Progenitor cell of endocrine pancreas (in vitro differentiated cells): ENCODE results near the gene CENATAC. TPM values are rescaled to one million over a fixed set of nuclear protein-coding genes. Genes with fewer than 3 reads are reported as not detected.

ENCODE experiments used
- DNase-seq: peaks from one replicate; pipeline ENCODE4 v3.0.0; 2021; ENCODE audit warnings: low spot score; ENCODE audit not compliant: unreplicated experiment
- H3K27ac Mint-ChIP-seq: 2 replicates; pipeline ENCODE4 v1.8.0; 2021; ENCODE audit warnings: mild to moderate bottlenecking, moderate library complexity, mixed read lengths
- H3K27me3 Mint-ChIP-seq: 2 replicates; pipeline ENCODE4 v1.8.0; 2021; ENCODE audit warnings: mixed read lengths
- H3K36me3 Mint-ChIP-seq: 2 replicates; pipeline ENCODE4 v1.8.0; 2022; ENCODE audit warnings: mixed read lengths; ENCODE audit not compliant: insufficient read depth
- H3K4me1 Mint-ChIP-seq: 2 replicates; pipeline ENCODE4 v1.8.0; 2021; ENCODE audit warnings: low read depth, mixed read lengths
- H3K4me3 Mint-ChIP-seq: 2 replicates; pipeline ENCODE4 v1.8.0; 2021; ENCODE audit warnings: low read depth, mild to moderate bottlenecking, moderate library complexity, mixed read lengths
- H3K9me3 Mint-ChIP-seq: 2 replicates; pipeline ENCODE4 v1.8.0; 2021; ENCODE audit warnings: low read depth, mixed read lengths
- total RNA-seq: library from RNA; stranded (reverse); gene quantifications from 2 replicates; pipeline ENCODE4 v1.2.1, GENCODE V29; 2021
- TF ChIP-seq, protein P1 (sequence below): fragments of 200-600 bp; sonication (generic); IDR thresholded peaks from one replicate; pipeline ENCODE4 v1.5.0; 2021; ENCODE audit warnings: antibody characterized with exemption, mild to moderate bottlenecking; ENCODE audit not compliant: unreplicated experiment

The CENATAC gene
- total RNA-seq, 1 donor from 2014 or later: 56.5 TPM

DNA sequence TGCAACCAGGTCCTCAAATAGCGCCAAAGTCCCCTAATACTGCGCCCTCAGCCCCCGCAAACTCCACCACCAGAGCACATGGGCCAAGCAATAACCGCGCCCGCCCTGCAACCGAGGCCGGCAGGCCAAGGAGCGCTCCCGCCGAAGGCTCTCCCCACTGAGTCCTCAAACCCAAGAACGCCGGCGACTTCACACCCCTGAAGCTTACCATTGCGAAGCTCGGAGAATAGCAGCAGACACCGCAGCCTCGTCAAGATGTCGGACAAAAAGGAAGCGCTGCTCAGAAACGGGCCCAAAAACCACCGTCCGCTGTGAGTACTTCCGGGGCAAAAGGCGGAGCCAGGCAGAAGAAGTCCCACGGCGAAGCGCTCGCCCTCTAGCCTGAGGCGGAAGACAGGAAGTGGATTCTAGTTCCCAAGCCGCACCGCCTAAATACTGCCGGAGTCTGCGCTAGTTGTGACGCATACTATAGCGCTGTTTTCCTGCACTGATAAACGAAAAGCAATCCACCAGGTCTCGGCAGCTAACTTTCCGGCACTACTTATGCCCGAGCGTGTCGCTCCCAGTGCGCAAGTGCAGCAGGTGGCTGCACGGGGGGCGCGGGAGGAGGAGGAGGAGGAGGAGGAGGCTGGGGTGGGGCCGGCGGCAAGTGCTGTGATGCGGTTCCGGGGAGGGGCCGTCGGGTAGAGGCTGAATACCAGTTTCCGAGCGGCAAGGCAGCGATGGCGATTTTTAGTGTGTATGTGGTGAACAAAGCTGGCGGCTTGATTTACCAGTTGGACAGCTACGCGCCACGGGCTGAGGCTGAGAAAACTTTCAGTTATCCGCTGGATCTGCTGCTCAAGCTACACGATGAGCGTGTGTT is 20.4 kb downstream of the CENATAC start, which contains the start of the genes RPS25 and TRAPPC4:
TSS of gene RPS25 (minus strand) at position 270 of the 865 bp plus-strand sequence. CDS start at position 211, 59 bp downstream.
TSS of gene TRAPPC4 (plus strand) at position 693 of the 865 bp plus-strand sequence. CDS start at position 723, 30 bp downstream.
- no peaks in the 10 kb centered on the region for H3K27me3 Mint-ChIP-seq
- peaks cover 28% of the 10 kb centered on the region for H3K36me3 Mint-ChIP-seq
- TF ChIP-seq, protein P1, sequence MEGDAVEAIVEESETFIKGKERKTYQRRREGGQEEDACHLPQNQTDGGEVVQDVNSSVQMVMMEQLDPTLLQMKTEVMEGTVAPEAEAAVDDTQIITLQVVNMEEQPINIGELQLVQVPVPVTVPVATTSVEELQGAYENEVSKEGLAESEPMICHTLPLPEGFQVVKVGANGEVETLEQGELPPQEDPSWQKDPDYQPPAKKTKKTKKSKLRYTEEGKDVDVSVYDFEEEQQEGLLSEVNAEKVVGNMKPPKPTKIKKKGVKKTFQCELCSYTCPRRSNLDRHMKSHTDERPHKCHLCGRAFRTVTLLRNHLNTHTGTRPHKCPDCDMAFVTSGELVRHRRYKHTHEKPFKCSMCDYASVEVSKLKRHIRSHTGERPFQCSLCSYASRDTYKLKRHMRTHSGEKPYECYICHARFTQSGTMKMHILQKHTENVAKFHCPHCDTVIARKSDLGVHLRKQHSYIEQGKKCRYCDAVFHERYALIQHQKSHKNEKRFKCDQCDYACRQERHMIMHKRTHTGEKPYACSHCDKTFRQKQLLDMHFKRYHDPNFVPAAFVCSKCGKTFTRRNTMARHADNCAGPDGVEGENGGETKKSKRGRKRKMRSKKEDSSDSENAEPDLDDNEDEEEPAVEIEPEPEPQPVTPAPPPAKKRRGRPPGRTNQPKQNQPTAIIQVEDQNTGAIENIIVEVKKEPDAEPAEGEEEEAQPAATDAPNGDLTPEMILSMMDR: no peak

DNA sequence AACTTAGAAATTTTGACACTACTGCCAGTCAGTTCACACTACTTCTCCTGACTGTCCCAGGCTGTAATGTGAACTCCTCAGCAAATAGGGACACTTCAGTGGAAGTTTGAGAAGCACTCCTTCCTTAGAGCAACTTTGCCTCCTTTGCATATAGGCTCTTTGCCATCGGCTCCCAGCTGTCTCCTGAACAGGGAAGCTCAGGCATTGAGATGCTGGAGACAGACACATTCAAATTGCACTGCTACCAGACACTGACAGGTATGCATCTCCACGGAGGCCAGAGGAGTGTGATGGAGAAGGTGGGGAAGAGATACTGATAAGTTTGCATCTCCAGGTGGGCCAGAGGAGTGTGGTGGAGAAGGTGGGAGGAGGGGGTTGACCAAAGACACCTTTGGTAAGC is 22.1 kb downstream of the CENATAC start:
- Mint-ChIP-seq H3K9me3 (no peaks in the 10 kb centered on the region), H3K27ac (peak overlapping the region; percentile 100), H3K4me3 (peak overlapping the region; percentile 100), H3K27me3 (no peaks in the 10 kb centered on the region), H3K4me1 (peaks cover 20% of the 10 kb centered on the region), H3K36me3 (peaks cover 27% of the 10 kb centered on the region)
- TF ChIP-seq, protein P1: no peak
- DNase-seq: no peak

More for the DNA sequence above, 20.4 kb downstream of the CENATAC start, which contains the start of the genes RPS25 and TRAPPC4:
- peak within 1 kb of the TSS; percentile 100 for H3K27ac Mint-ChIP-seq
- DNase-seq: peak; percentile 70
- peak within 1 kb of the TSS; percentile 100 for H3K4me3 Mint-ChIP-seq
- no peaks in the 10 kb centered on the region for H3K9me3 Mint-ChIP-seq
- H3K4me1 Mint-ChIP-seq: peaks cover 20% of the 10 kb centered on the region

DNA sequence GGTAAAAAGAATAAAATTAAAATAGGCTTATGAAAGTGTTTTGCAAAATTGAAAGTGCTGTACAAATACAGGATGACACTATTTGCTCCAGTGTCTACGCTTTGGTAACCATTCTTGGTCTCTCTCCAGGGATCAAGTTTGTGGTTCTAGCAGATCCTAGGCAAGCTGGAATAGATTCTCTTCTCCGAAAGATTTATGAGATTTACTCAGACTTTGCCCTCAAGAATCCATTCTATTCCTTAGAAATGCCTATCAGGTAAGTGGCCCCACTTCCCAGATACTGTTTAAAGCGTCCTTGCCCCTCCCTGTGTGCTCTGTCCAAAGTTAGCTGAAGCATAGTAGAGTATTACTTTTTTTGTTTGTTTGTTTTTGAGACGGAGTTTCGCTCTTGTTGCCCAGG is 23.7 kb downstream of the CENATAC start:
- no peak for DNase-seq
- peaks cover 20% of the 10 kb centered on the region for H3K36me3 Mint-ChIP-seq
- H3K27ac Mint-ChIP-seq: peak overlapping the region; percentile 81
- H3K9me3 Mint-ChIP-seq: no peaks in the 10 kb centered on the region
- no peaks in the 10 kb centered on the region for H3K27me3 Mint-ChIP-seq
- H3K4me3 Mint-ChIP-seq: no peak overlapping the region
- H3K4me1 Mint-ChIP-seq: peaks cover 20% of the 10 kb centered on the region
- TF ChIP-seq, protein P1: no peak

DNA sequence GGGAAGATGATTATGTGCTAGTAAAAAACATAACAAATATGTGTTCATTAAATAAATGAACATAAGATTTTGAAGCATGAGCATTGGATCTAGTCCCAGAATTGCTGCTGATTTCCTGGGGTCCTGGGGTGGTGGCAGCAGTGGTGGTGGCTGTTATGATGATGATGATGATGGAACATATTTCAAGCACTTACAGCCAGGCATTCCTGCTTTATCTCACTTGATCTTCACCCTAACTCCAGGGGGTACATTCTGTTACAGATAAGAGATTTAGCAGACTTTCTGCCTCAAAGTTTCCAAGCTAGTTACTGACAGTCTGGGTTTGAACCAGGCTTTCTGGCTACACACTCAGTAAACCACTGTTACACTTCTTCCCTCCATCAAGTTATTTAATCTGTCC is 25.8 kb downstream of the CENATAC start:
- no peaks in the 10 kb centered on the region for H3K27me3 Mint-ChIP-seq
- peaks cover 29% of the 10 kb centered on the region for H3K4me1 Mint-ChIP-seq
- no peak overlapping the region for H3K4me3 Mint-ChIP-seq
- TF ChIP-seq, protein P1: no peak
- H3K9me3 Mint-ChIP-seq: no peaks in the 10 kb centered on the region
- H3K27ac Mint-ChIP-seq: no peak overlapping the region
- DNase-seq: no peak
- H3K36me3 Mint-ChIP-seq: peaks cover 19% of the 10 kb centered on the region

DNA sequence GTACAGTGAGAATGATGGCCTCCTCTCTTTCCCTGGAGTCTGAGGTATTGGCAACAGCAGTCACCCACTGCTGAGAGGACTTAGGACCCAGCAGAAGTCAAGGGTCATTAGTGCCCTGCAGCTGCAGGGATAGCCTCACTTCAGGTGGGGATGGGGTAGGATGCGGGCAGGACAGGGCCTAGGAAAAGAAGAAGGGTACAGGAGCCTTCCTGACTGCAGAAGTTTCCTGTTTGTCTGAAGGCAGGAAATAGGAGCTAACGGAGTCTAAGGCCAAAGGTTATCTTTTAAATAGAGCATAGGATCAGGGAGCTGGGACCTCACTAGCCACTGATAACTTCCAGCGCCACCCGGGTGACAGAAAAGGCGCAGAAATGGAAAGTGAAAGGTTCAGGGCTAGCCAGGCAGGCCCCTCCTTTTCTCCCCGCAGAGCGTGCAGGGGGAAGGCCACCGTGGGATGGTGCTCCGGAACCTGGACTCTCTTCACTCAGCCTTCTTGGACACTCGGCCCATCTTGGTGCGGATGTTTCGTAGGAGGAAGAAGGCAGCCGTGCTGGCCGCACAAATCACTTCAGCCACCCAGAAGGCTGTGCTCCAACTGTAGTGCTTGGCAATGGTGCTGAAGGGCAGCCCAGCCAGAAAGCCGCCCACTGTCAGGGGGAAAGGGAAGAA is 26.6 kb downstream of the CENATAC start:
- no peak for DNase-seq
- Mint-ChIP-seq H3K9me3 (no peaks in the 10 kb centered on the region), H3K27me3 (no peaks in the 10 kb centered on the region), H3K4me3 (no peak overlapping the region), H3K27ac (peak overlapping the region; percentile 80), H3K36me3 (peaks cover 19% of the 10 kb centered on the region), H3K4me1 (peaks cover 32% of the 10 kb centered on the region)
- TF ChIP-seq, protein P1: no peak
